ENCODE results near the gene MLST8. TPM values are rescaled to one million over a fixed set of nuclear protein-coding genes. Genes with fewer than 3 reads are reported as not detected.
A peak's percentile ranks its signal among the peaks of the same experiment; 100 is the strongest.

MLST8 gene
- total and polyA plus RNA-seq, 2 of the 8 experiments (the other 6 are each of a cell fraction or from before 2014, with no cell fraction given): 67.6 to 321 TPM

DNA sequence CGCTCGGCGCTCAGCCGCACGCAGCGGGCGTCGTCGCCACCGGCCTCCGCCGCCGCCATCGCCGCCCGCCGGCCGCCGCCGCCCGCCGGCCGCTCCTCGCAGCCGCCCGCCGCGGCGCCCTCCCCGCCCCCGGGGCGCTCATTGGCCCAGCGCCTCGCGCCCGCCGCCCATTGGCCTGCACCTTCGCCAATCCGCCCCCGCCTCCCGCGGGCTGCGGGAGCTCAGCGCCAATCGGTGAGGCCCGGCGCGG, 9.4 kb downstream of the MLST8 start, which contains the start of gene PGP:
TSS of gene PGP (minus strand) at position 122 of the 250 bp plus-strand sequence. CDS start at position 59, 63 bp downstream.
- peaks cover 0 to 17% (median 5%) of the 10 kb centered on the region in 4 experiments; a peak in 5 of 7 replicates for H3K4me1 ChIP-seq (replicated peaks in 1 of 4; ENCODE audit: control insufficient read depth in 3 of 4, insufficient read depth in 4 of 4, low read length in 3 of 4)
- no peak for FAIRE-seq
- peak within 1 kb of the TSS; percentile 94 for H3K27ac ChIP-seq (ENCODE audit: low read depth, low read length)
- peak within 1 kb of the TSS; percentile 92 to 97 (median 94) for H3K9ac ChIP-seq (replicated peaks in 1 of 4; ENCODE audit: extremely low read depth in 1 of 4, low read depth in 3 of 4, low read length in 3 of 4)
- H2BK15ac ChIP-seq (ENCODE audit: low read length): no peak within 1 kb of the TSS
- H2BK20ac ChIP-seq (ENCODE audit: low read length): no peak within 1 kb of the TSS
- peak within 1 kb of the TSS; percentile 99 for H3K4ac ChIP-seq (replicated peaks; ENCODE audit: insufficient read length, low read depth, low read length)
- 0% methylated on average over 14 of the region's 48 CpGs; no CpG with 5 or more reads in 1 of the 2 experiments for WGBS, 2 experiments (ENCODE audit: extremely low coverage in 1 of 2, insufficient coverage in 1 of 2, insufficient read length in 1 of 2, insufficient replicate concordance in 2 of 2, low coverage in 1 of 2, low lambda C conversion rate in 2 of 2, missing lambda C conversion rate in 1 of 2)
- H2AFZ ChIP-seq (ENCODE audit: low read length): peak within 1 kb of the TSS; percentile 48; the same call in 1 of the 2 replicates
- H4K20me1 ChIP-seq (replicated peaks in 1 of 2; ENCODE audit: control insufficient read depth in 1 of 2, insufficient read depth in 2 of 2, low read length in 2 of 2): peaks cover 8 to 36% of the 10 kb centered on the region in 2 experiments
- H4K8ac ChIP-seq (ENCODE audit: extremely low read depth, insufficient read depth, low read length): peak within 1 kb of the TSS; percentile 99
- no peak within 1 kb of the TSS for H3K23ac ChIP-seq (ENCODE audit: insufficient read length)
- ChIA-PET CTCF (ENCODE audit: partially characterized antibody) (interaction anchor here (0.6 to 1.0 kb wide), 2 partner anchors 15 to 37 kb away, joined by 3 read pairs; no protein-coding TSS in a partner anchor), POLR2A (ENCODE audit: partially characterized antibody) (interaction anchor here (0.6 to 15.1 kb wide), 23 partner anchors 8 to 318 kb away, joined by 3 to 156 read pairs (median 4); partner anchors contain the start of genes DNASE1L2, E4F1, ECI1 and TRAF7)
- H3K79me2 ChIP-seq (ENCODE audit: control insufficient read depth in 1 of 2, insufficient read depth in 2 of 2, low read length in 2 of 2): peaks cover 3 to 18% of the 10 kb centered on the region in 2 experiments; a peak in 3 of 4 replicates
- peak within 1 kb of the TSS; percentile 95 for H4K5ac ChIP-seq (ENCODE audit: insufficient read length, low read depth, low read length)
- no peak for DNase-seq (ENCODE audit: low read depth in 1 of 2, low spot score in 2 of 2)
- H4K91ac ChIP-seq (replicated peaks; ENCODE audit: insufficient read length, low read length): peak within 1 kb of the TSS; percentile 99
- no peaks in the 10 kb centered on the region for H3K9me3 ChIP-seq (ENCODE audit: insufficient read depth in 2 of 2, low read depth in 1 of 2, low read length in 1 of 2)
- H2BK120ac ChIP-seq (replicated peaks; ENCODE audit: low read depth, low read length): peak within 1 kb of the TSS; percentile 75
- no peaks in the 10 kb centered on the region for H3K27me3 ChIP-seq (replicated peaks in 1 of 4; ENCODE audit: control insufficient read depth in 3 of 4, extremely low read depth in 1 of 4, insufficient read depth in 3 of 4, low read length in 3 of 4)
- peaks cover 4 to 13% (median 7%) of the 10 kb centered on the region in 4 experiments; a peak in 5 of 8 replicates for H3K36me3 ChIP-seq (ENCODE audit: control insufficient read depth in 2 of 4, insufficient read depth in 4 of 4, low read length in 3 of 4)
- no peak within 1 kb of the TSS for H3K14ac ChIP-seq (ENCODE audit: insufficient read length)
- peak within 1 kb of the TSS; percentile 80 to 98 (median 90) for H3K4me3 ChIP-seq (ENCODE audit: extremely low read depth in 1 of 4, insufficient read depth in 2 of 4, low read depth in 3 of 4, low read length in 4 of 4)
- H2AK5ac ChIP-seq (ENCODE audit: low read depth, low read length): peak within 1 kb of the TSS; percentile 66; the same call in 1 of the 2 replicates
- H3K4me2 ChIP-seq (ENCODE audit: insufficient read depth in 1 of 2, low read depth in 2 of 2, low read length in 2 of 2): peak within 1 kb of the TSS; percentile 80 to 84
- peak within 1 kb of the TSS; percentile 85 for H3K18ac ChIP-seq (ENCODE audit: extremely low read depth, low read length)
- peak within 1 kb of the TSS; percentile 99 for H3K56ac ChIP-seq (replicated peaks; ENCODE audit: insufficient read length, low read depth, low read length)
- peaks cover 9% of the 10 kb centered on the region for H3K23me2 ChIP-seq (ENCODE audit: low read depth, low read length)
- peaks cover 4% of the 10 kb centered on the region for H3K79me1 ChIP-seq (ENCODE audit: low read depth, low read length)
- H2BK5ac ChIP-seq (ENCODE audit: low read depth, low read length): peak within 1 kb of the TSS; percentile 99
- peak within 1 kb of the TSS; percentile 87; the same call in 1 of the 2 replicates for H2BK12ac ChIP-seq (ENCODE audit: low read depth, low read length)
- no peak for TF ChIP-seq KDM1A (IDR thresholded peaks at IDR 0.05; ENCODE audit: borderline replicate concordance, low read length)
- TF ChIP-seq, protein P1, sequence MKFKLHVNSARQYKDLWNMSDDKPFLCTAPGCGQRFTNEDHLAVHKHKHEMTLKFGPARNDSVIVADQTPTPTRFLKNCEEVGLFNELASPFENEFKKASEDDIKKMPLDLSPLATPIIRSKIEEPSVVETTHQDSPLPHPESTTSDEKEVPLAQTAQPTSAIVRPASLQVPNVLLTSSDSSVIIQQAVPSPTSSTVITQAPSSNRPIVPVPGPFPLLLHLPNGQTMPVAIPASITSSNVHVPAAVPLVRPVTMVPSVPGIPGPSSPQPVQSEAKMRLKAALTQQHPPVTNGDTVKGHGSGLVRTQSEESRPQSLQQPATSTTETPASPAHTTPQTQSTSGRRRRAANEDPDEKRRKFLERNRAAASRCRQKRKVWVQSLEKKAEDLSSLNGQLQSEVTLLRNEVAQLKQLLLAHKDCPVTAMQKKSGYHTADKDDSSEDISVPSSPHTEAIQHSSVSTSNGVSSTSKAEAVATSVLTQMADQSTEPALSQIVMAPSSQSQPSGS (IDR thresholded peaks at IDR 0.05; ENCODE audit: low read length): no peak
- no peak; the same call in 1 of the 2 replicates for TF ChIP-seq RBBP5 (IDR thresholded peaks at IDR 0.05; ENCODE audit: borderline replicate concordance, low read depth, low read length)
- TF ChIP-seq GTF2F1 (IDR thresholded peaks at IDR 0.05; ENCODE audit: borderline replicate concordance, low read depth, low read length): no peak
- no peak for TF ChIP-seq RXRA (IDR thresholded peaks at IDR 0.05; ENCODE audit: insufficient read depth, low read depth, low read length)
- no peak for TF ChIP-seq CBX8 (IDR thresholded peaks at IDR 0.05; ENCODE audit: borderline replicate concordance, low read depth, low read length)
- TF ChIP-seq SAP30 (IDR thresholded peaks at IDR 0.05; ENCODE audit: insufficient read depth, insufficient replicate concordance, low read length): no peak
- peak; percentile 90; the same call in 1 of the 2 replicates for TF ChIP-seq EGR1 (IDR thresholded peaks at IDR 0.05; ENCODE audit: borderline replicate concordance, low read depth, low read length)
- TF ChIP-seq POLR2A (IDR thresholded peaks at IDR 0.05; ENCODE audit: control extremely low read depth in 1 of 2, low read depth in 2 of 2, low read length in 2 of 2): no peak
- no peak for TF ChIP-seq SRF (IDR thresholded peaks at IDR 0.05; ENCODE audit: low read depth, low read length)
- peak; percentile 20 for TF ChIP-seq KDM4A (IDR thresholded peaks at IDR 0.05; ENCODE audit: low read depth, low read length, severe bottlenecking)

All from H1 (cell line).